Measurements from ENCODE around the gene LRRN3.
"Not testable (repeated sequence)": the region's sequence is repeated elsewhere in the genome, so short reads cannot be mapped to it uniquely, and the experiment has no call there.

The LRRN3 gene

GRCh38 chr7:111067251-111067650 lies 23.7 kb upstream of the LRRN3 start:
- no peak for DNase-seq (ENCODE audit: low read depth in 2 of 2)
- H3K4me3 ChIP-seq (replicated peaks in 1 of 2; ENCODE audit: low read depth in 2 of 2, low read length in 2 of 2): no peak overlapping the region
- TF ChIP-seq CTCF (IDR thresholded peaks at IDR 0.05; ENCODE audit: low read depth, low read length): no peak

DNA sequence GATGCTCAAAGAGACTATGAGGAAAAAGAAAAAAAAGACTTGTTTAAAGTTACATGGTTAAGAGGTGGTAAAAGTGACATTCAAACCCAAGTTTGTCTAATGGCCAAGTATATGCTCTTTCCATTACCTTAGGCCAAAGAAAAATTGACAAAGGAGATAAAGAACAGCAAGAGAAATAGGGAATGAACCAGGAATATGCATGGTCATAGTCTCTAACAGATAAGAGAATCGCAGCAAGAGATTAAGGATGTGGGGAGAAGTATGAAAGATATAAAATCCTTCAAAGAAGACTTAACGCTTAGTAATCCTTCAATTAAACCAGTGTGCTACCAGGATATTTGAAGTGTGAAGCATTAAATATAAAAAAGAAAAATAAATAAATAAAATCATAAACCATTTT lies 23.2 kb upstream of the LRRN3 start:
- no peak for DNase-seq (ENCODE audit: low read depth in 2 of 2)
- no peak for TF ChIP-seq CTCF (IDR thresholded peaks at IDR 0.05; ENCODE audit: low read depth, low read length)
- H3K4me3 ChIP-seq (replicated peaks in 1 of 2; ENCODE audit: low read depth in 2 of 2, low read length in 2 of 2): no peak overlapping the region

DNA sequence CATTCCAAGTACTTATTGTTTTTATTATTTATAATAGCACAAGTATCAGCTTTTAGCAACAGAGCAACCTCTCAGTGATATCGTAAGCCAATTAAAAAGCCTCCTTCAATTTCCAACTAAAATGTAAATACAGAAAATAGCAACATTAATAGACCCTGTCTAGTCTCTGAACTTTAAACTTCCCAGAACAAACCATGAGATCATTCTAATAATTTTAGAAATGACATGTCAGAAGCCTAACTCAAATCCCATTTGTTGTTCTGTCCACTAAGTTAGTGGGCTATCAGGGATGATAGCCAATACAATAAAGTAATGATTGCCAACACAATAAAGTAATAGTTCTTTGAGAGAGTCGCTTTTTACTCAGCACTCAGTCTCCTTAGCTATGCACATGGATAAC lies 22.3 kb upstream of the LRRN3 start:
- no peak for DNase-seq (ENCODE audit: low read depth in 2 of 2)
- H3K4me3 ChIP-seq (replicated peaks in 1 of 2; ENCODE audit: low read depth in 2 of 2, low read length in 2 of 2): no peak overlapping the region
- TF ChIP-seq CTCF (IDR thresholded peaks at IDR 0.05; ENCODE audit: low read depth, low read length): no peak

GRCh38 chr7:111071556-111071955 lies 19.4 kb upstream of the LRRN3 start:
- no peak for TF ChIP-seq CTCF (IDR thresholded peaks at IDR 0.05; ENCODE audit: low read depth, low read length)
- H3K4me3 ChIP-seq (replicated peaks in 1 of 2; ENCODE audit: low read depth in 2 of 2, low read length in 2 of 2): no peak overlapping the region
- DNase-seq (ENCODE audit: low read depth in 2 of 2): no peak

DNA sequence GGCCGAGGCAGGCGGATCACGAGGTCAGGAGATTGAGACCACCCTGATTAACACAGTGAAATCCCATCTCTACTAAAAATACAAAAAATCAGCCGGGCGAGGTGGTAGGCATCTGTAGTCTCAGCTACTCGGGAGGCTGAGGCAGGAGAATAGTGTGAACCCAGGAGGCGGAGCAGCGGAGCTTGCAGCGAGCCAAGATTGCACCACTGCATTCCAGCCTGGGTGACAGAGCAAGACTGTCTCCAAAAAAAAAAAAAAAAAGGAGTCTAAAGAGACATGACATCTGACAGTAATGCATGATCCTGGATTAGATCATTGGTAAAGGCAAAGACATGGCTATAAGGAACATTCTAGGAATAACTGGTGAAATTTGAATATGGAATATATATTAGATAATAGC lies 18.3 kb upstream of the LRRN3 start:
- H3K4me3 ChIP-seq (replicated peaks in 1 of 2; ENCODE audit: low read depth in 2 of 2, low read length in 2 of 2): not testable (repeated sequence)
- peak in 1 of 2 donors; percentile 34 for DNase-seq (ENCODE audit: low read depth in 2 of 2)

DNA sequence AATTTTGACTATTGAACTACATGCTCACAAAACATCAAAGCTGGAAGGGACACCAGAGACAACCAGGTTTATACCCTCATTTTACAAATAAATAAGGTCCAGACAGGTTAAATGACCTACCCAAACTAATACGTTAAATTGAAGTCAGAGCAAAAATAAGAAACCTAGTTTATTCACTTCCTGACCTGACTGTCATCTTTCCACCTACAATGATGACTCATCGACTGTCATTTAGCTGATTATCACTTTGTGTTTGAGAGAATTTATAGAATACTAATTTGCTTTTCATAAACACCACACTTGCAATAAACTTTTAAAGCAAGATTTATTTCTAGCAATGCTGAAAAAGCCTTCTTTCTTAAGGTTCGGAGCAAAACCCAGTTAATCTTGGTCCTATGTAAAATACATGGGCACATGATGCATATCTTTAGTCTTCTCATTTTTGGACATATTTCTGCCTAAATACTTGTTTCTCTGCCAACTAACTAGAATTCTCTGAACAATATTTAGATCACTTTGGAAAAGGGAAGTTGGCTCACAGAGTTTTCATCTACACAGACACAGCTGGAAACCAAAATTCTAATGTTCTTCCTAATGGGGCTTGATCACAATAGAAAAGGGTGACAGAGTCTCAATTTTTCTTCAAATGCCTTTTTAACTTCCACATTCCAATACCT lies 16.7 kb upstream of the LRRN3 start:
- no peak overlapping the region for H3K4me3 ChIP-seq (replicated peaks in 1 of 2; ENCODE audit: low read depth in 2 of 2, low read length in 2 of 2)
- no peak for DNase-seq (ENCODE audit: low read depth in 2 of 2)
- no peak for TF ChIP-seq CTCF (IDR thresholded peaks at IDR 0.05; ENCODE audit: low read depth, low read length)

DNA sequence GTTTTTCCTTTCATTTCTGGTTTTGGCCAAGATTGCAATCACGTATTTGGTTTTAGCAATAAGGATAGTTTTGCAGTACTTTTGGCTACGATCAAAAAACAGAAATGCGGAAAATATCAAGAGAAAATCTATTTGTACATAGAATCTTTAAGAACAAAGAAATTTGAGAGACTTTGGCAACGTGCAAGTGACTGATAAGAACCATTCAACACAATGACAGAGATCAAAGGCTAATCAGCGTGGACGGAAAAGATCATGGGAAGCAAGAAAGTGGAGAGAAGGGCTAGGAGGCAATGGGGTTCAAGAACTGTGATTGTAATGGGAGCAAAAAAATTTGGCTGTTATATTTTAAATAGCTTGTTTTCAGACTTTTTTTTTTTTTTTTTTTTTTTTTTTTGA lies 16.2 kb upstream of the LRRN3 start:
- no peak for DNase-seq (ENCODE audit: low read depth in 2 of 2)
- H3K4me3 ChIP-seq (replicated peaks in 1 of 2; ENCODE audit: low read depth in 2 of 2, low read length in 2 of 2): no peak overlapping the region
- no peak for TF ChIP-seq CTCF (IDR thresholded peaks at IDR 0.05; ENCODE audit: low read depth, low read length)
